ENCODE measurements around the gene FBXO21. TPM values are rescaled to one million over a fixed set of nuclear protein-coding genes. Genes with fewer than 3 reads are reported as not detected.
"Not testable (repeated sequence)": the region's sequence is repeated elsewhere in the genome, so short reads cannot be mapped to it uniquely, and the experiment has no call there.

The FBXO21 gene
- total and polyA plus RNA-seq, 2 of the 4 experiments (the other 2 are of a cell fraction) = 43.6 to 56.6 TPM

DNA sequence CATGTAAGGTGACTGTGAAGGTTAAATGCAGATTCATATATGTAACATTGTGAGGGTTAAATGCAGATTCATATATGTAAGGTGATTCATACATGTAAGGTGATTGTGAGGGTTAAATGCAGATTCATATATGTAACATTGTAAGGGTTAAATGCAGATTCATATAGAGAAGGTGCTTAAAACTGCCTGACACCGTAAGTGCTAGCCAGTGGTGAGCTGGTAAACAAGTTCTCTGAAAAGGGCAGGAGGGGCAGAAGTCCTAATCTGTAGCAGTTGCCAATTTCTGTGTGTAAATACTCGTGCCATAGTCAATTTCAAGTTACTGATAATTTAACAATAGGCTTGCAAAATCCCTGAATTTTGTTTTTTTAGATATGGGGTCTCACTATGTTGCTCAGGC, 86.3 kb downstream of the FBXO21 start:
- H2BK15ac ChIP-seq (ENCODE audit: low read depth, low read length); dilution Hi-C loops (cut with HindIII; ENCODE audit: low sequenced_read_pairs, unreplicated experiment); ATAC-seq (ENCODE audit: low read depth); BruUV-seq (replicated peaks); H4K8ac ChIP-seq (ENCODE audit: low read depth in 2 of 2, low read length in 2 of 2); H3K23ac ChIP-seq (ENCODE audit: low read depth, low read length); H3K4me3 ChIP-seq (ENCODE audit: insufficient read depth, low read depth, low read length); H3K4me2 ChIP-seq (ENCODE audit: low read depth, low read length); H2BK20ac ChIP-seq (ENCODE audit: low read depth, low read length); H3K56ac ChIP-seq (ENCODE audit: extremely low read depth, insufficient read depth, low read length); H2BK120ac ChIP-seq (ENCODE audit: low read depth, low read length); CTCF ChIA-PET; POLR2A ChIA-PET (ENCODE audit: unreplicated experiment); H2AK9ac ChIP-seq (replicated peaks; ENCODE audit: low read depth, low read length, poor library complexity); H2BK5ac ChIP-seq (ENCODE audit: low read depth, low read length, poor library complexity, severe bottlenecking); H3K14ac ChIP-seq (replicated peaks; ENCODE audit: low read depth, low read length); H3K9me3 ChIP-seq (ENCODE audit: control insufficient read depth, insufficient read depth, low read length); in situ Hi-C loops (cut with MboI; ENCODE audit: low sequenced_read_pairs); H4K5ac ChIP-seq (ENCODE audit: low read depth, low read length); H3K27ac ChIP-seq (ENCODE audit: insufficient read depth, low read length); H3K9me1 ChIP-seq (ENCODE audit: insufficient read depth, low read length); H2AK5ac ChIP-seq (ENCODE audit: low read depth, low read length); H3K18ac ChIP-seq (ENCODE audit: low read depth, low read length); H3K4ac ChIP-seq (ENCODE audit: low read depth, low read length); H3K36me3 ChIP-seq (ENCODE audit: control insufficient read depth, insufficient read depth, low read length); H4K91ac ChIP-seq (ENCODE audit: insufficient read depth, low read depth, low read length); H3K4me1 ChIP-seq (ENCODE audit: control insufficient read depth, insufficient read depth, low read length); intact Hi-C loops (cut with micrococcal nuclease); H2AFZ ChIP-seq (replicated peaks; ENCODE audit: low read length, poor library complexity); H4K20me1 ChIP-seq (ENCODE audit: insufficient read depth, low read length); H3K79me1 ChIP-seq (ENCODE audit: low read depth in 1 of 2, low read length in 2 of 2); H3K9ac ChIP-seq (ENCODE audit: low read depth, low read length); DNase-seq: not testable (repeated sequence)
- peaks cover 35% of the 10 kb centered on the region for H3K27me3 ChIP-seq (ENCODE audit: control insufficient read depth, insufficient read depth, low read length)
- WGBS, 2 experiments (ENCODE audit: extremely low coverage in 2 of 2, insufficient read length in 1 of 2) = 29% methylated on average over 1 of the region's 2 CpGs; no CpG with 5 or more reads in 1 of the 2 experiments
